Forelimb muscle (tissue), 1 donor: Measurements from ENCODE around the gene BTBD16. TPM values are rescaled to one million over a fixed set of nuclear protein-coding genes. Genes with fewer than 3 reads are reported as not detected.

Experiments
- DNase-seq: peaks from one replicate; pipeline ENCODE4 v3.0.0-alpha.2; 2013; ENCODE audit warnings: low read depth
- polyA plus RNA-seq: library from polyadenylated mRNA; unstranded; fragments of 120-200 nt; gene quantifications from one replicate; pipeline ENCODE4 v1.2.1, GENCODE V29; 2013; ENCODE audit not compliant: insufficient read length

The BTBD16 gene
- polyA plus RNA-seq, 1 donor = 0.13 TPM

GRCh38 chr10:122311716-122312115, 40.6 kb downstream of the BTBD16 start:
- DNase-seq = no peak

GRCh38 chr10:122316224-122316884, 45.3 kb downstream of the BTBD16 start:
- DNase-seq = no peak

GRCh38 chr10:122321960-122322359, 50.9 kb downstream of the BTBD16 start:
- no peak for DNase-seq

- no peak for DNase-seq
Measured at GRCh38 chr10:122323189-122323588, 52.1 kb downstream of the BTBD16 start.

GRCh38 chr10:122323941-122324675, 53.0 kb downstream of the BTBD16 start:
- DNase-seq = no peak

- DNase-seq = no peak
Measured at GRCh38 chr10:122325235-122325634, 54.1 kb downstream of the BTBD16 start.

- DNase-seq = no peak
Measured at GRCh38 chr10:122326385-122326784, 55.3 kb downstream of the BTBD16 start.

GRCh38 chr10:122326806-122327205, 55.7 kb downstream of the BTBD16 start:
- no peak for DNase-seq

GRCh38 chr10:122327237-122328206, 56.4 kb downstream of the BTBD16 start:
- DNase-seq = no peak

- no peak for DNase-seq
Measured at GRCh38 chr10:122328676-122329075, 57.6 kb downstream of the BTBD16 start.

- no peak for DNase-seq
Measured at GRCh38 chr10:122329416-122329815, 58.3 kb downstream of the BTBD16 start.

GRCh38 chr10:122331100-122331499, 60.0 kb downstream of the BTBD16 start:
- DNase-seq = no peak

- no peak for DNase-seq
Measured at GRCh38 chr10:122331615-122332446, 60.7 kb downstream of the BTBD16 start.

- DNase-seq = no peak
Measured at GRCh38 chr10:122333037-122333436, 61.9 kb downstream of the BTBD16 start.

GRCh38 chr10:122336332-122336731, 65.2 kb downstream of the BTBD16 start:
- no peak for DNase-seq

- DNase-seq = no peak
Measured at GRCh38 chr10:122336961-122337360, 65.9 kb downstream of the BTBD16 start.

GRCh38 chr10:122338609-122339441, 67.7 kb downstream of the BTBD16 start:
- no peak for DNase-seq

GRCh38 chr10:122341141-122341810, 70.2 kb downstream of the BTBD16 start:
- DNase-seq = no peak

GRCh38 chr10:122342293-122343134, 71.4 kb downstream of the BTBD16 start:
- peak; percentile 11 for DNase-seq
